Astrocyte (in vitro differentiated cells and primary cell): ENCODE data around the gene BCL11B. TPM values are rescaled to one million over a fixed set of nuclear protein-coding genes. Genes with fewer than 3 reads are reported as not detected.

Experiments
- DNase-seq: peaks from one replicate; pipeline ENCODE4 v3.0.0-alpha.2; 2010; ENCODE audit warnings: low read depth
- FAIRE-seq: peaks from 2 replicates; lab custom pipeline; 2011; peaks lifted over from hg19 to GRCh38; lab: Jason Lieb, UNC
- H2AFZ ChIP-seq: 2 replicates; pipeline ENCODE4 v1.6.0; 2012; ENCODE audit warnings: low read depth, low read length, inconsistent platforms
- H3K27ac ChIP-seq: 2 replicates; pipeline ENCODE4 v1.5.1; 2011; ENCODE audit warnings: low read depth, low read length, inconsistent platforms
- H3K27me3 ChIP-seq: 2 replicates; pipeline ENCODE4 v1.6.0; 2011; ENCODE audit warnings: low read length, inconsistent platforms; ENCODE audit not compliant: insufficient read depth
- H3K36me3 ChIP-seq: 2 replicates; pipeline ENCODE4 v1.5.1; 2011; ENCODE audit warnings: low read length, inconsistent platforms; ENCODE audit not compliant: insufficient read depth
- H3K4me1 ChIP-seq: 2 replicates; pipeline ENCODE4 v1.5.1; 2011; ENCODE audit warnings: low read length, inconsistent platforms; ENCODE audit not compliant: insufficient read depth
- H3K4me2 ChIP-seq: 2 replicates; pipeline ENCODE4 v1.6.0; 2012; ENCODE audit warnings: low read length, inconsistent platforms
- H3K4me3 ChIP-seq: 2 replicates; pipeline ENCODE4 v1.5.1; 2011; ENCODE audit warnings: low read depth, mild to moderate bottlenecking, low read length, inconsistent platforms; ENCODE audit not compliant: insufficient read depth
- H3K79me2 ChIP-seq: 2 replicates; pipeline ENCODE4 v1.6.0; 2012; ENCODE audit warnings: mild to moderate bottlenecking, low read length, inconsistent platforms; ENCODE audit not compliant: insufficient read depth
- H3K9ac ChIP-seq: 2 replicates; pipeline ENCODE4 v1.6.0; 2012; ENCODE audit warnings: mild to moderate bottlenecking, low read length, inconsistent platforms
- H3K9me3 ChIP-seq: 2 replicates; pipeline ENCODE4 v1.5.1; 2012; ENCODE audit warnings: low read depth, mild to moderate bottlenecking, low read length, inconsistent platforms; ENCODE audit not compliant: insufficient read depth
- H4K20me1 ChIP-seq: 2 replicates; pipeline ENCODE4 v1.6.0; 2012; ENCODE audit warnings: low read length, inconsistent platforms; ENCODE audit not compliant: insufficient read depth
- H3K27ac Mint-ChIP-seq: one replicate; pipeline ENCODE4 v1.8.0; 2021; ENCODE audit warnings: mild to moderate bottlenecking, mixed read lengths; ENCODE audit not compliant: unreplicated experiment
- H3K27me3 Mint-ChIP-seq: one replicate; pipeline ENCODE4 v1.8.0; 2021; ENCODE audit warnings: low read depth, mixed read lengths; ENCODE audit not compliant: unreplicated experiment
- H3K36me3 Mint-ChIP-seq: one replicate; pipeline ENCODE4 v1.8.0; 2021; ENCODE audit warnings: low read depth, mixed read lengths; ENCODE audit not compliant: unreplicated experiment
- H3K4me1 Mint-ChIP-seq: one replicate; pipeline ENCODE4 v1.8.0; 2021; ENCODE audit warnings: low read depth, mixed read lengths; ENCODE audit not compliant: unreplicated experiment
- H3K4me3 Mint-ChIP-seq: one replicate; pipeline ENCODE4 v1.8.0; 2021; ENCODE audit warnings: mild to moderate bottlenecking, moderate library complexity, mixed read lengths; ENCODE audit not compliant: unreplicated experiment
- H3K9me3 Mint-ChIP-seq: one replicate; pipeline ENCODE4 v1.8.0; 2021; ENCODE audit warnings: mild to moderate bottlenecking, mixed read lengths; ENCODE audit not compliant: unreplicated experiment
- EZH2 ChIP-seq: IDR thresholded peaks from 2 replicates; pipeline ENCODE4 v1.6.1; 2012; ENCODE audit warnings: mild to moderate bottlenecking, low read length, inconsistent platforms; ENCODE audit not compliant: insufficient read depth
- total RNA-seq: library from RNA; stranded (reverse); gene quantifications from 2 replicates; pipeline ENCODE4 v1.2.1, GENCODE V29; 2021
- TF ChIP-seq, protein P1 (sequence below): IDR thresholded peaks from 2 replicates; pipeline ENCODE4 v1.5.1; 2011; ENCODE audit warnings: low read depth, mild to moderate bottlenecking, inconsistent platforms, low read length, moderate library complexity; ENCODE audit not compliant: insufficient read depth

The BCL11B gene
- total RNA-seq, 1 donor from 2014 or later: 1.1 TPM

DNA sequence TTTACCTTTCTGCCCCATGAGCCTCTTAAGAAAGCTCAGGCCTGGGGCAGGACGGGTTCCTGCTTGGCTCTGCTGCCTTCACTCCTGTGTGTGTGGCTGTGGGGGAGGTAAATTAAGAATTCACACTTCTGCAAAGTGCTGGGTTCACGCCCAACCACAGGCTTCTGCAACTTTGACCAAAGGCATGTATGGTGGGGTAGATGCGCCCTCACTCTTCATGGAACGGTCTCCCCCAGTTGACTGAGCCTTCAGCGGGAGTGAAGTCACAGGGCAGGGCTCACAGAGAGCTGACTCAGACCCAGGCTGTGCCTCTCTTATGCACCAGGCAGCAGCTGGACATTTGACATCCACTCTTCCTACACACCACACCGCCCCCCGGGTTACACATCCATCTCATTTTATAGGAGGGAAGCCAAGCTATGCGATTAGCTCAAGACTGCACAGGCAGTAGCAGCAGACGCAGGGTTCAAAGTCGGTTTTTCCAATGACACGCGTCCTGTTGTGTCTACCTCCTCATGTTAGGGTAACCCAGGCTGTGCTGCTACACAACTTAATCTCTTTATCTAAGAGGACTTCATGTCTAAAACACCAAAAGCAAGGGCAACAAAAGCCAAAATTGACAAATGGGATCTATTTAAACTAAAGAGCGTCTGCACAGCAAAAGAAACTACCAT lies 15.4 kb upstream of the BCL11B start:
- Histone ChIP-seq H3K4me3 (no peak overlapping the region), H3K4me2 (no peak overlapping the region), H3K9ac (no peak overlapping the region), H4K20me1 (no peaks in the 10 kb centered on the region), H3K4me1 (no peaks in the 10 kb centered on the region), H3K27me3 (peaks cover 4% of the 10 kb centered on the region), H2AFZ (no peak overlapping the region), H3K9me3 (no peaks in the 10 kb centered on the region), H3K79me2 (no peaks in the 10 kb centered on the region), H3K36me3 (no peaks in the 10 kb centered on the region), H3K27ac (no peak overlapping the region)
- Mint-ChIP-seq H3K27ac (no peak overlapping the region), H3K27me3 (peaks cover 21% of the 10 kb centered on the region), H3K9me3 (peaks cover 2% of the 10 kb centered on the region), H3K4me1 (peaks cover 2% of the 10 kb centered on the region), H3K36me3 (no peaks in the 10 kb centered on the region), H3K4me3 (no peak overlapping the region)
- FAIRE-seq (no peak), DNase-seq (peak; percentile 11)
- TF ChIP-seq EZH2: no peak
- TF ChIP-seq, protein P1, sequence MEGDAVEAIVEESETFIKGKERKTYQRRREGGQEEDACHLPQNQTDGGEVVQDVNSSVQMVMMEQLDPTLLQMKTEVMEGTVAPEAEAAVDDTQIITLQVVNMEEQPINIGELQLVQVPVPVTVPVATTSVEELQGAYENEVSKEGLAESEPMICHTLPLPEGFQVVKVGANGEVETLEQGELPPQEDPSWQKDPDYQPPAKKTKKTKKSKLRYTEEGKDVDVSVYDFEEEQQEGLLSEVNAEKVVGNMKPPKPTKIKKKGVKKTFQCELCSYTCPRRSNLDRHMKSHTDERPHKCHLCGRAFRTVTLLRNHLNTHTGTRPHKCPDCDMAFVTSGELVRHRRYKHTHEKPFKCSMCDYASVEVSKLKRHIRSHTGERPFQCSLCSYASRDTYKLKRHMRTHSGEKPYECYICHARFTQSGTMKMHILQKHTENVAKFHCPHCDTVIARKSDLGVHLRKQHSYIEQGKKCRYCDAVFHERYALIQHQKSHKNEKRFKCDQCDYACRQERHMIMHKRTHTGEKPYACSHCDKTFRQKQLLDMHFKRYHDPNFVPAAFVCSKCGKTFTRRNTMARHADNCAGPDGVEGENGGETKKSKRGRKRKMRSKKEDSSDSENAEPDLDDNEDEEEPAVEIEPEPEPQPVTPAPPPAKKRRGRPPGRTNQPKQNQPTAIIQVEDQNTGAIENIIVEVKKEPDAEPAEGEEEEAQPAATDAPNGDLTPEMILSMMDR: no peak

DNA sequence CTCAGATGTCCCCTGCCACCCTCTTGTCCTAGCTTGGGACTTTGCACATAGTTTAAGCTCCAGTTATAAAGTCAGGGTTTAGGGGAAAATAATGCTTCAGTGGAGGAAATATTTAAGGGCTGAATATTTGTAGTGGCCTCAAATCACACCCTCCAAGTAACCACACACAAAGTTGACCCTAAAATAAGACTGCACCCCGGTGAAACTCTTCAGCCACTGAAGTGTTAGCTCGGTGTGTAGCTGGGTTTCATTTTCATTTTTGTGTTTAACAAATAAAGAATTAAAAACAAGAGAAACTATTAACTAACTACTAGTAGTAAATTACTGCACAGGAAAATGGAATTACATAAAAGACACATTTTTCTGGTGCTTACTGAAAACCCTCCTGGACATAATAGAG lies 14.8 kb upstream of the BCL11B start:
- peaks cover 4% of the 10 kb centered on the region for H3K27me3 ChIP-seq
- DNase-seq (no peak), FAIRE-seq (no peak)
- Mint-ChIP-seq H3K4me3 (no peak overlapping the region), H3K36me3 (no peaks in the 10 kb centered on the region), H3K4me1 (peaks cover 2% of the 10 kb centered on the region), H3K27ac (no peak overlapping the region), H3K9me3 (peaks cover 2% of the 10 kb centered on the region), H3K27me3 (peaks cover 21% of the 10 kb centered on the region)
- no peaks in the 10 kb centered on the region for H4K20me1 ChIP-seq
- H3K36me3 ChIP-seq: no peaks in the 10 kb centered on the region
- no peak overlapping the region for H2AFZ ChIP-seq
- no peak overlapping the region for H3K9ac ChIP-seq
- H3K79me2 ChIP-seq: no peaks in the 10 kb centered on the region
- H3K9me3 ChIP-seq: no peaks in the 10 kb centered on the region
- H3K4me1 ChIP-seq: no peaks in the 10 kb centered on the region
- H3K4me3 ChIP-seq: no peak overlapping the region
- no peak overlapping the region for H3K4me2 ChIP-seq
- TF ChIP-seq, protein P1: no peak
- TF ChIP-seq EZH2: no peak
- H3K27ac ChIP-seq: no peak overlapping the region
